IPS-18a (cell line): ENCODE measurements around the gene NFS1.
"Not testable (repeated sequence)": the region's sequence is repeated elsewhere in the genome, so short reads cannot be mapped to it uniquely, and the experiment has no call there.

ENCODE experiments used
- H3K27ac ChIP-seq: one replicate; pipeline ENCODE4 v1.5.1; 2013; ENCODE audit warnings: low read length
- H3K27me3 ChIP-seq: one replicate; pipeline ENCODE4 v1.6.1; 2013; ENCODE audit warnings: mild to moderate bottlenecking, low read length; ENCODE audit not compliant: control insufficient read depth, insufficient read depth
- H3K36me3 ChIP-seq: one replicate; pipeline ENCODE4 v1.6.1; 2013; ENCODE audit warnings: low read depth, low read length; ENCODE audit not compliant: control insufficient read depth
- H3K4me1 ChIP-seq: one replicate; pipeline ENCODE4 v1.6.1; 2013; ENCODE audit warnings: low read depth, low read length; ENCODE audit not compliant: control insufficient read depth
- H3K4me3 ChIP-seq: one replicate; pipeline ENCODE4 v1.5.1; 2013; ENCODE audit warnings: low read length
- H3K9ac ChIP-seq: one replicate; pipeline ENCODE4 v1.6.1; 2013; ENCODE audit warnings: mild to moderate bottlenecking, low read length, moderate library complexity
- H3K9me3 ChIP-seq: one replicate; pipeline ENCODE4 v1.6.1; 2013; ENCODE audit warnings: low read depth, low read length; ENCODE audit not compliant: control insufficient read depth

The NFS1 gene

DNA sequence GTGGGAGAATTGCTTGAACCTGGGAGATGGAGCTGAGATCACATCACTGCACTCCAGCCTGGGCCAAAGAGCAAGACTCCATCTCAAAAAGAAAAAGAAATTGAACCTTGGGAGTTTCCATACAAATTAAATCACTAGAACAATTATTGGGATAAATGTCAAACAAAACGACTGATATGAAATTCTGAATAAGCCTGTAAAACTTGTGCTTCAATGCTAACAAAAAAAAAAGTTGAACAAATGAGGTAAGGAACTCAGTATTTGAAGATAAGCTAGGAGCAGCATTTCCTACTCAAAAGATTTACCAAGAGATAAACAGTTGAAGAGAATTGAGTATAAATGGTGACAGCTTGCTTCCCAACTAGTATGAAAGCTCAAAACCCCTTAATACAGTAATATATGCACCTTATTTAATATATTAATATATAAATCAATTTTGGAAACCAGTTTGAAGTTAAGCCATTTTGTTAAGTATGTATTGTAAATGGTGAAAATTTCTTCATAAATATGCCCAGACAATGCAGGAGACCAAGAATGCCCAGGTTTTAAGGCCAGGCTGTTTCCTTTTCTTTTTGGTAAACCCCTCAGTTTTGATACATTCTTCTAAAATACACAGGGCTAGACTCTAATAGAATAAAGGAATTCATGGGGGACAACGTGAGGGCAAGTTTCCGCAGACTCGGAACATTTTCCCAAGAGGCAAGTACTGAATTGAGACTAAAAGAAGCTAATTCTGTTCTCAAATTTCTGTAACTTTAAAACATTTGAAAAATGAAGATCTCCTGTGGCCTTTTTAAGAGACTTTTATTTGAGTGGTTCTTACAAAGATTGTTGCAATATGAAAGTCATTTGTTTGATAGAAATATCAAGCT, 3.9 kb upstream of the NFS1 start:
- Histone ChIP-seq H3K4me3 (no peak overlapping the region), H3K4me1 (no peaks in the 10 kb centered on the region), H3K27me3 (no peaks in the 10 kb centered on the region), H3K9me3 (no peaks in the 10 kb centered on the region), H3K36me3 (peaks cover 59% of the 10 kb centered on the region), H3K9ac (no peak overlapping the region), H3K27ac (no peak overlapping the region)

- Histone ChIP-seq H3K9ac (no peak overlapping the region), H3K27me3 (no peaks in the 10 kb centered on the region), H3K36me3 (peaks cover 52% of the 10 kb centered on the region), H3K4me3 (no peak overlapping the region), H3K4me1 (no peaks in the 10 kb centered on the region), H3K27ac (no peak overlapping the region), H3K9me3 (no peaks in the 10 kb centered on the region)
These were observed 3.1 kb upstream of the NFS1 start for GRCh38 chr20:35702051-35702823.

DNA sequence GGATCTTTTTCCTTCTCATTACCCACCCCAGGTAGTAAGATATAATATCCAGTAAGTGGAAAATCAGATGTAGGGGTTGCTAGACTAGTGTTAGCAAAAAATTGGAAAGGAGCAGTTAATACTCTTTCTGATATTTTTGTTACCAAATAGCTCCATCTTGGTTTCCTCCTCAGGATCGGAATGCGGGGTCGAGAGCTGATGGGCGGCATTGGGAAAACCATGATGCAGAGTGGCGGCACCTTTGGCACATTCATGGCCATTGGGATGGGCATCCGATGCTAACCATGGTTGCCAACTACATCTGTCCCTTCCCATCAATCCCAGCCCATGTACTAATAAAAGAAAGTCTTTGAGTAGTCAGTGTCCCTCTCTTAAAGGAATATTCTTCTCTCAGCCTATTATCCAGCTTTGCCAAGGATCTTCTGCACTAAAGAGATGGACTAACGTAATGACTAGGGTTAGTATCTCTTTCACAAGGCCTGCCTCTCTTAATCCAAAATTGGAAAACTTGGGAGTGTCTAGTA, 1.5 kb upstream of the NFS1 start:
- peaks cover 36% of the 10 kb centered on the region for H3K36me3 ChIP-seq
- no peaks in the 10 kb centered on the region for H3K9me3 ChIP-seq
- no peak overlapping the region for H3K27ac ChIP-seq
- H3K4me1 ChIP-seq, result no peaks in the 10 kb centered on the region
- H3K4me3 ChIP-seq, result peak overlapping the region; percentile 80
- H3K9ac ChIP-seq, result no peak overlapping the region
- H3K27me3 ChIP-seq, result no peaks in the 10 kb centered on the region

GRCh38 chr20:35699957-35700624, 939 bp upstream of the NFS1 start:
- no peaks in the 10 kb centered on the region for H3K27me3 ChIP-seq
- H3K27ac ChIP-seq, result no peak overlapping the region
- peak overlapping the region; percentile 80 for H3K4me3 ChIP-seq
- H3K36me3 ChIP-seq, result peaks cover 30% of the 10 kb centered on the region
- H3K9me3 ChIP-seq, result no peaks in the 10 kb centered on the region
- H3K4me1 ChIP-seq, result no peaks in the 10 kb centered on the region
- peak overlapping the region; percentile 86 for H3K9ac ChIP-seq

DNA sequence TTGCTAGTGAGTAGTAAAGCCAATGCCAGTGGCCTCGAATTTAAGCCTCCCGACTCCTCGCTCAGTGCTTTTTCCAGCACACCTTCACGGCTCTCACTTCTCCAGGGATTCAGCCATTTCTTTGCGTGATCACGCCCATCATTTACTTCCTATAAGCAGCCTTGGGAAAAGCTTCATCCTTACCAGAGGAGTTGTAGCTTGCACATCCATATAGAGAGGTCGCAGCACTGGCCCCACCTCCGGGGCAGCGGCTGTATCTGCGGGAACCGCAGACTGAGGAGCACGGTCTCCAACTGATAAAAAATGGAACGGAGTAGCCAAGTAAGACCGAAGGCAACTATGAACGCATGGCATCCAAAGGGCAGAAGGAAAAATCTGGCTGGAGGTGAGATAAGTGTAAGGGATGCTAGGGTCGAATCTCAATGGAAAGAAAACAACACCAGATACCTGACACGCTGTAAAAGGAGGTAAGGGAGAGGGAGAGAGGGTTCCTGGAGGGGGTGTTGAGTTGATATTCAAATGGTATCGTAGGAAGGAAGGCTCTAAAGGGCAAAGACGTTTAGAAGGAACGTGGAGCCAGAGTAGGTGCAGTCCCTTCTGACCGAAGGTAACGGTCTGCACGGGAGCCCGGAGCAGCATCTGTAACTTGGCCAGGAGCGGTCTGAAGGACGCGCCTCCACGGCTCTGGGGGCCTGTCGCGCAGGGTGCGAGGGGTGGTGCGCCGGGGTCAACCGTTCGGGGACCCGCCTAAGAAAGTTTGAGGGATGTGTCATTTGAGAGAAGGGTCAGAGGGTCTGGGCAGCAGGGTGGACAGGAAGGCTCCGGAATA, 640 bp downstream of the NFS1 start:
- peak overlapping the region; percentile 80 for H3K4me3 ChIP-seq
- H3K4me1 ChIP-seq, result no peaks in the 10 kb centered on the region
- H3K9me3 ChIP-seq, result no peaks in the 10 kb centered on the region
- no peaks in the 10 kb centered on the region for H3K27me3 ChIP-seq
- H3K9ac ChIP-seq, result peak overlapping the region; percentile 86
- H3K27ac ChIP-seq, result no peak overlapping the region
- peaks cover 14% of the 10 kb centered on the region for H3K36me3 ChIP-seq

- Histone ChIP-seq H3K4me1 (no peaks in the 10 kb centered on the region), H3K4me3 (peak overlapping the region; percentile 80), H3K27ac (no peak overlapping the region), H3K27me3 (no peaks in the 10 kb centered on the region), H3K36me3 (peaks cover 7% of the 10 kb centered on the region), H3K9ac (no peak overlapping the region), H3K9me3 (no peaks in the 10 kb centered on the region)
These were observed 1.4 kb downstream of the NFS1 start for GRCh38 chr20:35697696-35698297.

DNA sequence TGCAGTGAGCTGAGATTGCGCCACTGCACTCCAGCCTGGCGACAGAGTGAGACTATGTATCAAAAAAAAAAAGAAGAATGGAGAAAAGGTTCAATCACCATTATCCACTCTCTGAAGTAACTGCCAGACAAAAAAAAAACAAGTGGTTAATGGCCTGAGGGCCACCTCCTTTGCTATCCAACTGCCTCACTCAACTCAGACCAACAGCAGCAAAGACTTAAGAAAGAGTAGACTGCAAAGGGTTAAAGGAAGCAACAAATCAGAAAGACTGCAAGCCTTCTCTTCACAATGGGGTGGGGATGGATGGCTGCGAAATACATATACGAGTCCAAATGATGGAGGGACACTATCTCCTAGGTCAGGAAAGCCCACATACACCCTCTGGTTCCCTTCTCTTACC, 3.2 kb downstream of the NFS1 start:
- Histone ChIP-seq H3K4me1 (no peaks in the 10 kb centered on the region), H3K9ac (no peak overlapping the region), H3K4me3 (no peak overlapping the region), H3K27ac (no peak overlapping the region), H3K36me3 (no peaks in the 10 kb centered on the region), H3K27me3 (no peaks in the 10 kb centered on the region), H3K9me3 (no peaks in the 10 kb centered on the region)

- Histone ChIP-seq H3K27me3 (no peaks in the 10 kb centered on the region), H3K9me3 (no peaks in the 10 kb centered on the region), H3K9ac (no peak overlapping the region), H3K27ac (no peak overlapping the region), H3K36me3 (no peaks in the 10 kb centered on the region), H3K4me1 (no peaks in the 10 kb centered on the region), H3K4me3 (no peak overlapping the region)
These were observed 3.9 kb downstream of the NFS1 start for GRCh38 chr20:35695245-35695749.

- Histone ChIP-seq H3K4me1 (no peaks in the 10 kb centered on the region), H3K9ac (no peak overlapping the region), H3K4me3 (no peak overlapping the region), H3K36me3 (no peaks in the 10 kb centered on the region), H3K27ac (no peak overlapping the region), H3K9me3 (no peaks in the 10 kb centered on the region), H3K27me3 (no peaks in the 10 kb centered on the region)
These were observed 8.9 kb downstream of the NFS1 start for GRCh38 chr20:35690265-35690664.

GRCh38 chr20:35686872-35687271, 12.3 kb downstream of the NFS1 start:
- not testable (repeated sequence) for H3K4me1 ChIP-seq, H3K27ac ChIP-seq, H3K27me3 ChIP-seq, H3K9me3 ChIP-seq, H3K36me3 ChIP-seq, H3K9ac ChIP-seq, H3K4me3 ChIP-seq
